Astrocyte (in vitro differentiated cells and primary cell): ENCODE data around the gene SFT2D2. TPM values are rescaled to one million over a fixed set of nuclear protein-coding genes. Genes with fewer than 3 reads are reported as not detected.

Source experiments
- DNase-seq: peaks from one replicate; pipeline ENCODE4 v3.0.0-alpha.2; 2010; ENCODE audit warnings: low read depth
- FAIRE-seq: peaks from 2 replicates; lab custom pipeline; 2011; peaks lifted over from hg19 to GRCh38; lab: Jason Lieb, UNC
- H2AFZ ChIP-seq: 2 replicates; pipeline ENCODE4 v1.6.0; 2012; ENCODE audit warnings: low read depth, low read length, inconsistent platforms
- H3K27ac ChIP-seq: 2 replicates; pipeline ENCODE4 v1.5.1; 2011; ENCODE audit warnings: low read depth, low read length, inconsistent platforms
- H3K27me3 ChIP-seq: 2 replicates; pipeline ENCODE4 v1.6.0; 2011; ENCODE audit warnings: low read length, inconsistent platforms; ENCODE audit not compliant: insufficient read depth
- H3K36me3 ChIP-seq: 2 replicates; pipeline ENCODE4 v1.5.1; 2011; ENCODE audit warnings: low read length, inconsistent platforms; ENCODE audit not compliant: insufficient read depth
- H3K4me1 ChIP-seq: 2 replicates; pipeline ENCODE4 v1.5.1; 2011; ENCODE audit warnings: low read length, inconsistent platforms; ENCODE audit not compliant: insufficient read depth
- H3K4me2 ChIP-seq: 2 replicates; pipeline ENCODE4 v1.6.0; 2012; ENCODE audit warnings: low read length, inconsistent platforms
- H3K4me3 ChIP-seq: 2 replicates; pipeline ENCODE4 v1.5.1; 2011; ENCODE audit warnings: low read depth, mild to moderate bottlenecking, low read length, inconsistent platforms; ENCODE audit not compliant: insufficient read depth
- H3K79me2 ChIP-seq: 2 replicates; pipeline ENCODE4 v1.6.0; 2012; ENCODE audit warnings: mild to moderate bottlenecking, low read length, inconsistent platforms; ENCODE audit not compliant: insufficient read depth
- H3K9ac ChIP-seq: 2 replicates; pipeline ENCODE4 v1.6.0; 2012; ENCODE audit warnings: mild to moderate bottlenecking, low read length, inconsistent platforms
- H3K9me3 ChIP-seq: 2 replicates; pipeline ENCODE4 v1.5.1; 2012; ENCODE audit warnings: low read depth, mild to moderate bottlenecking, low read length, inconsistent platforms; ENCODE audit not compliant: insufficient read depth
- H4K20me1 ChIP-seq: 2 replicates; pipeline ENCODE4 v1.6.0; 2012; ENCODE audit warnings: low read length, inconsistent platforms; ENCODE audit not compliant: insufficient read depth
- H3K27ac Mint-ChIP-seq: one replicate; pipeline ENCODE4 v1.8.0; 2021; ENCODE audit warnings: mild to moderate bottlenecking, mixed read lengths; ENCODE audit not compliant: unreplicated experiment
- H3K27me3 Mint-ChIP-seq: one replicate; pipeline ENCODE4 v1.8.0; 2021; ENCODE audit warnings: low read depth, mixed read lengths; ENCODE audit not compliant: unreplicated experiment
- H3K36me3 Mint-ChIP-seq: one replicate; pipeline ENCODE4 v1.8.0; 2021; ENCODE audit warnings: low read depth, mixed read lengths; ENCODE audit not compliant: unreplicated experiment
- H3K4me1 Mint-ChIP-seq: one replicate; pipeline ENCODE4 v1.8.0; 2021; ENCODE audit warnings: low read depth, mixed read lengths; ENCODE audit not compliant: unreplicated experiment
- H3K4me3 Mint-ChIP-seq: one replicate; pipeline ENCODE4 v1.8.0; 2021; ENCODE audit warnings: mild to moderate bottlenecking, moderate library complexity, mixed read lengths; ENCODE audit not compliant: unreplicated experiment
- H3K9me3 Mint-ChIP-seq: one replicate; pipeline ENCODE4 v1.8.0; 2021; ENCODE audit warnings: mild to moderate bottlenecking, mixed read lengths; ENCODE audit not compliant: unreplicated experiment
- EZH2 ChIP-seq: IDR thresholded peaks from 2 replicates; pipeline ENCODE4 v1.6.1; 2012; ENCODE audit warnings: mild to moderate bottlenecking, low read length, inconsistent platforms; ENCODE audit not compliant: insufficient read depth
- total RNA-seq: library from RNA; stranded (reverse); gene quantifications from 2 replicates; pipeline ENCODE4 v1.2.1, GENCODE V29; 2021
- TF ChIP-seq, protein P1 (sequence below): IDR thresholded peaks from 2 replicates; pipeline ENCODE4 v1.5.1; 2011; ENCODE audit warnings: low read depth, mild to moderate bottlenecking, inconsistent platforms, low read length, moderate library complexity; ENCODE audit not compliant: insufficient read depth

The SFT2D2 gene
- total RNA-seq, 1 donor from 2014 or later, result 73.4 TPM

DNA sequence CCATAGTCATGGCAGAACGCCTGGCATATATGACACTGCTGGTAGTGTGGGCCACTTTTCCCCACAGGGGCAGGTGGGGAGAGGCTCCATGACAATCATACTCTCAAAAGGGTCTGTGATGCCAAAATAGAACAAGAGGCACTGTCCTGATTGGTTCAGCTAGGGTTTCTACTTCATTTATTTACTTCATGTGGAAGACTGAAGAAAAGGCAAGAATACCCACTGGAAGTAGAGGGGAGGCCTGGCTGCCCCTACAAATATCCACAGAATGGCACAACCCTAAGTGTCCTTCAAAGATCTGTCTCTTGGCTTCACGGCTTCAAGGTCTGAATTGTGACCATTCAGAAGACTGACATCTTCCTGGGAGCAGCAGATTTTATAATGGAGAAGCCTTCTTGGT is 4.5 kb upstream of the SFT2D2 start:
- Histone ChIP-seq H3K9me3 (peaks cover 4% of the 10 kb centered on the region), H3K79me2 (peaks cover 5% of the 10 kb centered on the region), H3K9ac (no peak overlapping the region), H3K4me3 (no peak overlapping the region), H4K20me1 (no peaks in the 10 kb centered on the region), H3K27me3 (no peaks in the 10 kb centered on the region), H3K4me2 (no peak overlapping the region), H3K36me3 (no peaks in the 10 kb centered on the region), H3K4me1 (no peaks in the 10 kb centered on the region), H3K27ac (no peak overlapping the region), H2AFZ (no peak overlapping the region)
- Mint-ChIP-seq H3K36me3 (peaks cover 2% of the 10 kb centered on the region), H3K27ac (no peak overlapping the region), H3K4me1 (no peaks in the 10 kb centered on the region), H3K4me3 (no peak overlapping the region), H3K9me3 (peaks cover 6% of the 10 kb centered on the region), H3K27me3 (peaks cover 4% of the 10 kb centered on the region)
- DNase-seq (no peak), FAIRE-seq (no peak)
- TF ChIP-seq EZH2, result no peak
- TF ChIP-seq, protein P1, sequence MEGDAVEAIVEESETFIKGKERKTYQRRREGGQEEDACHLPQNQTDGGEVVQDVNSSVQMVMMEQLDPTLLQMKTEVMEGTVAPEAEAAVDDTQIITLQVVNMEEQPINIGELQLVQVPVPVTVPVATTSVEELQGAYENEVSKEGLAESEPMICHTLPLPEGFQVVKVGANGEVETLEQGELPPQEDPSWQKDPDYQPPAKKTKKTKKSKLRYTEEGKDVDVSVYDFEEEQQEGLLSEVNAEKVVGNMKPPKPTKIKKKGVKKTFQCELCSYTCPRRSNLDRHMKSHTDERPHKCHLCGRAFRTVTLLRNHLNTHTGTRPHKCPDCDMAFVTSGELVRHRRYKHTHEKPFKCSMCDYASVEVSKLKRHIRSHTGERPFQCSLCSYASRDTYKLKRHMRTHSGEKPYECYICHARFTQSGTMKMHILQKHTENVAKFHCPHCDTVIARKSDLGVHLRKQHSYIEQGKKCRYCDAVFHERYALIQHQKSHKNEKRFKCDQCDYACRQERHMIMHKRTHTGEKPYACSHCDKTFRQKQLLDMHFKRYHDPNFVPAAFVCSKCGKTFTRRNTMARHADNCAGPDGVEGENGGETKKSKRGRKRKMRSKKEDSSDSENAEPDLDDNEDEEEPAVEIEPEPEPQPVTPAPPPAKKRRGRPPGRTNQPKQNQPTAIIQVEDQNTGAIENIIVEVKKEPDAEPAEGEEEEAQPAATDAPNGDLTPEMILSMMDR, result no peak

DNA sequence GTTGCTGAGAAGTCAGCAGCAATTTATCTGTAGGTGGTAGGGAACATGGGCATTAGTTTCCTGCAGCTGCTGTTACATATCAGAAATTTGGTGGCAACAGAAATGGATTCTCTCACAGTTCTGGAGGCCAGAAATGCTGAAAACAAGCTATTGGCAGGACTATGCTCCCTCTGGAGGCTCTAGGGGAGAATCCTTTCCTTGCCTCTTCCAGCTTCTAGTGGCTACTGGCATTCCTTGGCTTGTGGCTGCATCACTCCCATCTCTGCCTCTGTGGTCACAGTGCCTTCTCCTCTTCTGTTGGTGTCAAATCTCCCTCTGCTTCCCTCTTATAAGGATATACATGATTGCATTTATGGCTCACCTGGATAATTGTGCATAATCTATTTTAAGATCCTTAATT is 2.5 kb upstream of the SFT2D2 start:
- TF ChIP-seq EZH2, result no peak
- TF ChIP-seq, protein P1, result no peak
- H2AFZ ChIP-seq, result no peak overlapping the region
- H3K9ac ChIP-seq, result no peak overlapping the region
- no peak overlapping the region for H3K27ac Mint-ChIP-seq
- peaks cover 8% of the 10 kb centered on the region for H4K20me1 ChIP-seq
- H3K27me3 ChIP-seq, result no peaks in the 10 kb centered on the region
- H3K4me3 ChIP-seq, result no peak overlapping the region
- H3K4me3 Mint-ChIP-seq, result no peak overlapping the region
- peaks cover 6% of the 10 kb centered on the region for H3K9me3 Mint-ChIP-seq
- H3K4me2 ChIP-seq, result no peak overlapping the region
- H3K36me3 ChIP-seq, result no peaks in the 10 kb centered on the region
- peaks cover 23% of the 10 kb centered on the region for H3K79me2 ChIP-seq
- peaks cover 4% of the 10 kb centered on the region for H3K9me3 ChIP-seq
- peaks cover 2% of the 10 kb centered on the region for H3K36me3 Mint-ChIP-seq
- no peak for FAIRE-seq
- no peak overlapping the region for H3K27ac ChIP-seq
- H3K27me3 Mint-ChIP-seq, result peaks cover 4% of the 10 kb centered on the region
- H3K4me1 ChIP-seq, result peaks cover 14% of the 10 kb centered on the region
- H3K4me1 Mint-ChIP-seq, result peaks cover 13% of the 10 kb centered on the region
- no peak for DNase-seq

GRCh38 chr1:168223681-168224540 is 1.9 kb upstream of the SFT2D2 start:
- DNase-seq (no peak), FAIRE-seq (no peak)
- TF ChIP-seq, protein P1, result no peak
- TF ChIP-seq EZH2, result no peak
- no peaks in the 10 kb centered on the region for H3K27me3 ChIP-seq
- H2AFZ ChIP-seq, result no peak overlapping the region
- H4K20me1 ChIP-seq, result peaks cover 10% of the 10 kb centered on the region
- H3K36me3 ChIP-seq, result no peaks in the 10 kb centered on the region
- H3K4me2 ChIP-seq, result no peak overlapping the region
- H3K4me1 Mint-ChIP-seq, result peaks cover 18% of the 10 kb centered on the region
- H3K27ac ChIP-seq, result no peak overlapping the region
- H3K4me1 ChIP-seq, result peaks cover 20% of the 10 kb centered on the region
- H3K4me3 Mint-ChIP-seq, result no peak overlapping the region
- peaks cover 4% of the 10 kb centered on the region for H3K9me3 ChIP-seq
- peaks cover 4% of the 10 kb centered on the region for H3K27me3 Mint-ChIP-seq
- H3K27ac Mint-ChIP-seq, result no peak overlapping the region
- H3K9ac ChIP-seq, result no peak overlapping the region
- H3K79me2 ChIP-seq, result peaks cover 30% of the 10 kb centered on the region
- H3K36me3 Mint-ChIP-seq, result peaks cover 2% of the 10 kb centered on the region
- H3K4me3 ChIP-seq, result no peak overlapping the region
- H3K9me3 Mint-ChIP-seq, result peaks cover 6% of the 10 kb centered on the region
